NCI-H748 treated with DMSO at 0.1 percent for 48 hours (cell line): ENCODE data around the gene ARPC2.
"Not testable (repeated sequence)": the region's sequence is repeated elsewhere in the genome, so short reads cannot be mapped to it uniquely, and the experiment has no call there.

Source experiments
- DNase-seq: peaks from one replicate; lab custom pipeline; 2025; lab: John Stamatoyannopoulos, UW

Gene ARPC2

DNA sequence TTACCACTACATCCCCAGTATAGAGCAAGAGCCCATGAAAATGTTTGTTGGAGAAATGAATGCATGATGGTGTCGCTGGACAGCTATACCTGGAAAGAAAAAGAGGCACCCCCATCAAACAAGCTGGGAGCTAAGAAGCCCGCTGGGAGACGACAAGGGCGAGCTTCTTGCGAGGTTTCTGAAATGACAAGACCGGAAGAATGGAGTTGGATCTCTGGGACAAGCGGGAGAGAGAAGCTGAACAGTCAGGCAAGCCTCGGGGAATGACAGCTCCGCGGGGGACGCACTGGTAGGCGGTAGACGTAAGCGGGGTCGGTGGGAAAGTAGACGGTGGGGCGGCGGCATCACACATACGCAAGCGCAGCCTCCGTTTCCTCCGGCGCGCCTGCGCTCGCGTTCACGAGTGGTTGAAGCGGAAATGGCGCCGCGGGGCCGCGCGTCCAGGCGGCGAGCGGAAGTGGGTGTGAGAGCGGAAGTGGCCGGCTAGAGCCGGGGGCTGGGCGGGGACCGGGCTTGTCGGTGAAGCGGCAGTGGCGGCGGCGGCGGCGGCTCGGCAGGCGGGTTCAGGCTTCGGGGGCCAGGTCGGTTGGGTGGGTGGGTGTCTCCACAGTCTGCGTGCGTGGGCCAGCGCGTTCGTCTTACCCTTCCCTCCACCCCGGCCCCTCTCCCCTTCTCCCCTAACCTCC lies at the start of gene ARPC2:
TSS of gene ARPC2 (plus strand) at position 516 of the 686 bp plus-strand sequence. CDS start 282 bp downstream, outside the sequence.
- peak; percentile 79 for DNase-seq

DNA sequence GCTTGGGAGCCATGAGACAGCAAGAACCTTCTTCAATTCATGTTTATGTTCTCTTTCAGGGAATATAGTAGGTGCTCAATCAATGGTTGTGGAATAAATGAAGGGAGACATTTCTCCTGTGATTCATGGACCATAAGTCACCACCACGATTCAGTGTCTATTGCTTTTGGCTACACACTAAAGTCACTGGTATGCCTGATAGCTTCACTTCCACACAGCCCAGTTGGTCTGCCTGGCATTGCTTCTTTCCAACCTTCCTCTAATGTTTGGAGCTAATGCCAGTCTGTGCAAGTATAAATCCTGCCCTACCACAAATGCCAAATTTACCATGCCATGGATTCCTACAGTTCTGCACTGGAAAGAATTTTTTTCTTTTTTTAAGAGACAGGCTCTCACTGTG lies 49.0 kb upstream of the ARPC2 start:
- no peak for DNase-seq

DNA sequence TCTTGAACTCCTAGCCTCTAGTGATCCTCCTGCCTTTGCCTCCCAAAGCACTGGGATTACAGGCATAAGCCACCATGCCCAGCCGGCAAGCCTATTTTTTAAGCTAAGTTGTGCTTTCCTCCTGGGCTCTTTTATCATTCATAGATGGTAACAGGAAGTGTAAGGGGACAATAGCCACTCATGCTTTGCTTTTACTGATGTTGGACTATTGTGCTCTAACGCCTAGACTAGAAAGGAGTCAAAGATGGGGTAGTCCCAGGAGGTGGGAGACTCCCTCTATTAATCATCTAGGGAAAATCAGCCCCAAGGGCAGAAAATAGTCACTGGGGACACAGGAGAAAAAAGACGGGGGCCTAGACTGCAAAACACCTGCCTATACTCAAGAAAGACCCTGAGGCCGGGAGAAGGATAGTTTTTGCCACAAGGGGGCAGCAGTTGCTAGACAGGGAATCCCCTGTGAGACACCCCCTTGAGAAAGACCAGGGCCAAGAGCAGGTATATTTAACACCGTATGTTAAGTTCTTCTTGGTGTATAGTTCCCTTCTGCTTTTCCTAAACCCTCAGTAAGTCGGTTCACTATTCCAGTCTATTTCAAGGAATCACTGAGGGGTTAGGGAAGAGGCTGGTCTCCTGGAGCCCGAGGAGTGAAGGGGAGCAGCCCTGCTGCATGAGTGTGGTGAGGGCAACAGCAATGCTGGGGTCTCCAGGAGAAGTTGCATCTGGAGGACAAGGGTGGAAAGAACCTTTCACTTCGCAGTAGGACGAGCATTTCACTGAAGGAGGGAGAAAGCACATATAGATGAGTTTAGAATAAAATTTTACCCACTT lies 48.1 kb upstream of the ARPC2 start:
- DNase-seq, result peak; percentile 13

- no peak for DNase-seq
Measured at GRCh38 chr2:218169757-218170546, 47.0 kb upstream of the ARPC2 start.

DNA sequence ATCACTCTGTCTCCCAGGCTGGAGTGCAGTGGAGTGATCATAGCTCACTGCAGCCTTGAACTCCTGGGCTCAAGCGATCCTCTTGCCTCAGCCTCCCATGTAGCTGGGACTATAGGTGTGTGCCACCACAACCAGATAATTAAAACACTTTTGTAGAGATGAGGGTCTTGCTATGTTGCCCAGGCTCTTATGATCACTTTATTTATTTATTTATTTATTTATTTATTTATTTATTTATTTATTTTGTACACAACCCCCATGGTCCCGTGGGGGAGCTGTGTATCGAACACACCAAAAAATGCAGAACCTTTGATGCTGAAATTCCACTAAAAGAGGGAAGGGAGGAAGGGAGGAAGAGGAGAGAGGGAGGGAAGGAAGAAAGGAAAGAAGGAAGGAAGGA lies 45.2 kb upstream of the ARPC2 start:
- DNase-seq, result not testable (repeated sequence)

- DNase-seq, result no peak
Measured at GRCh38 chr2:218172845-218173244, 44.1 kb upstream of the ARPC2 start.

DNA sequence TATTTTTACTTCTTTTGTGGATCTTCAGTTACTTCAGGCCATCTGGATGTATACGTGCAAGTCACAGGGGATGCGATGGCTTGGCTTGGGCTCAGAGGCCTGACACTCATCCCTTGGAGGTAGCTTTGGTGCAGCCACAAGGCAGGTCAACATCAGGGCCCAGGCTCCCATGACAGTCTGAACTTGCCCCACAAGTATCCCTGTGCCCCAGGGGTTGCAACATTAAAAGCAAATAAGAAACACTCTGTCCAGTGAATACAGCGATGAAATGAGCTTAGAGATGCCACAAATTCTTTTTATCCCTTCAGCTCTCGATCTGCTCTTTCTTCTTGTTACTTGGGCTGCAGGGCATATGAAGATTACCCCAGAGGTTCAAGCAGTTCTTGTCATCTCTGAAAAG lies 37.2 kb upstream of the ARPC2 start:
- no peak for DNase-seq

DNA sequence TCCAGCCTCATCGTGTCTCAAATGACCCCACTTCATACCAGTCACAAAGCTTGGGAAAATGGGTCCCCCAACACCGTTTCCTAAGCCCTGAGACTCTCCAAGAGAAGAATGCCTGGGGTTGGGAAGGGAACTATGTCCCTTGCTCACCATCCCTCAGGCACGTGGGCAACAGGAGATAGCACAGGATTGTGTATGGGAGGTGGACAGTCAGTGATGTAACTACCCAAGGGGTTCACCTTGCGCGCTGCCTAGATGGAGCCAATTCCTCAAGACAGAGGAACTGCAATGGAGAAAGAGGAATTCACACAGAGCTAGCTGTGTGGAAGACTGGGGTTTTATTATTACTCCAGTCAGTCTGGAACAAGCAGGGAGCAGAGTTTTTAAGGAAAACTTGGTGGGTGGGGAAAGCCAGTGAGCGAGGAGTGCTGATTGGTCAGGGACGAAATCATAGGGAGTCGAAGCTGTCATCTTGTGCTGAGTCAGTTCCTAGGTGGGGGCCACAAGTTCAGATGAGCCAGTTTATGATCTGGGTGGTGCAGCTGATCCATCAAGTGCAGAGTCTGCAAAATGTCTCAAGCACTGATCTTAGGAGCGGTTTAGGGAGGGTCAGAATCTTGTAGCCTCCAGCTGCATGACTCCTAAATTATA lies 36.4 kb upstream of the ARPC2 start:
- no peak for DNase-seq

DNA sequence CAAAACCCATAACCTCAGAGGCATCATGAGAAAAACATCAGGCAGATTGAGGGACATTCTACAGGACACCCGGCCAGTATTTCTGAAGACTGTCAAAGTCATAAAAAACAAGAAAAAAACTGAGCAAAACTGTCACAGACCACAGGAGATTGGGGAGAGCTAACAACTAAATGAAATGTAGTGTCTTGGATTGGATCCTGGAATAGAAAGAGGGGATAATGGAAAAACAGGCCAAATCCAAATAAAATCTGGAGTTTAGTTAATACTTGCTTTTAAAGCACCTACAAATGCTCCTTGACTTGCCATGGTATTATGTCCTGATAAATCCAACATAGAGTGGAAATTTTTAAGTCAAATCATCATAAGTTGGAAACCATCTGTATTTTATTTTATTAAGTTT lies 32.7 kb upstream of the ARPC2 start:
- no peak for DNase-seq

GRCh38 chr2:218186355-218186766 lies 30.6 kb upstream of the ARPC2 start:
- peak; percentile 28 for DNase-seq

- no peak for DNase-seq
Measured at GRCh38 chr2:218186876-218187275, 30.1 kb upstream of the ARPC2 start.

DNA sequence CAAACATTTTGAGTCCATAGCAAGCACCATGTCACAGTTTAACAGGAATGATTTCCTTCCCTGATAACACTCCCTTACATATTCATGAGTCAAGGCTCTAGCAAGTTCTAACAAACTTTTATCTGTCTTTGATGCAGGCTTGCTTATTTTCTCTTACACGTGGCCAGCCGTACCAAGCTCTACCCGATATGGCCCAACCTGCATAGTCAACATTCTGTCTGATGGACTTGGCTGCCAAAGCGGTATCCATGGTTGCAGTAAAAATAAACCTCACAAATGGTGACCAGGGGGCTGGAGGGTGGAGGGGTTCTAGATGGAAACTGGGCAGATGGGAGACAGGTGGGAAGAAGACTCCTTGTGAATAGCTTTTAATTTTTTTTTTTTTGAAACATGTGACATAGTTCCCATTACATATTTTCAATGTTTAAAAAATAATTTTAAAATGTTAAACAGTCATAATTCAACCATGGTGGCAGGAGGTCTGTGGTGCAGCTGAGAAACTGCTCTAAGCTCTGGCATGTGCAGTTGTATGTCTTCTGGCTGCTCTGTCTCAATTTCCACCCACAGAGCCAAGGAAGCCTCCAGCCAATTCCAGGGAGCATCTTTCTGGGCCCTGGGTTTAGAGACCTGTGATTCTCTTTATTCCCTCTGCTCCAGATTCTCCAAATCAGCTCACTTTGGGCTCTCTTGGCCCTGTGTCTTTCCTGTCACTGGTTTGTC lies 29.5 kb upstream of the ARPC2 start:
- no peak for DNase-seq

GRCh38 chr2:218188528-218188927 lies 28.5 kb upstream of the ARPC2 start:
- no peak for DNase-seq

DNA sequence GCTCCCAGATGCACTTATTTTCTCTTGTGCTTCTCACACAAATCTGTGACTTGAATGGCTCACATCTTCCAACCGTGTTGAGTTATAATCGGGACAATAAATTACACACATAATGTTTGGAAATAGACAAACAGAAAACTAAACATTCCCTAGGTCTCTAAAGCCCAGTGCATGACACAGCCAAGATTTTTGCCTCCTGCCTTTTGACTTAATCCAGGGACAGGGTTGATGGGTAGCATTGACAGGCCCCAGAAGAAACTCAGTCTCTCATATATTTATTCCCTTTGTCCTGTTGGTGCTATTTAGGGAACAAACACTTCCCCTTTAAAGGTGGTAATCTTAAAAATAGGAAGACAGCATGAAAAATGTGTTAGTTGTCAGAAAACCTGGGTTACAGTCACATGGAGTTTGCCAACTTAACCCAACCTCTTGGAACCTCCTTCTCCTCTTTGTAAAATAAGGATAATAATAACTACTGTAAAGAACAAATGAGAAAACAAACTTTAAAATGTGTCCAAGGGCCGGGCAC lies 24.0 kb upstream of the ARPC2 start:
- no peak for DNase-seq

DNA sequence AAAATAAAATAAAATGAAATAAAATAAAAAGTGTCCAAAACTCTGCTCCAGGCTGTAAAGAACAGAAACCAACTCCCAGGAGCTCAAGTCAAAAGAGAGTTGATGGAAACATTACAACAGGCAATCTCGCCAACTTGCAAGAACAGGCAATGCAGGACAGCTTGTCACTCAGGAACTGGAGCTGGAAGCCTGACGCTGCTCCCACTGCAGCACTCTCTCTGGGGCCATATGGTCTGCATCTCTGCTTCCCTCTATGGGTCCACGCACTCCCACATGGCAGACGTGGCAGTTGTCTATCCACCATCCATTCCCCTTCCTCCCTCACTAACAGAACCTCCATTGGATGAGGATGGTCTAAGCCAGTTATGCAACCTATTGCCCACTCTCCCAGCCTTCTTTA lies 23.3 kb upstream of the ARPC2 start:
- no peak for DNase-seq

GRCh38 chr2:218194880-218195279 lies 22.1 kb upstream of the ARPC2 start:
- DNase-seq, result no peak

- no peak for DNase-seq
Measured at GRCh38 chr2:218196974-218197373, 20.0 kb upstream of the ARPC2 start.

DNA sequence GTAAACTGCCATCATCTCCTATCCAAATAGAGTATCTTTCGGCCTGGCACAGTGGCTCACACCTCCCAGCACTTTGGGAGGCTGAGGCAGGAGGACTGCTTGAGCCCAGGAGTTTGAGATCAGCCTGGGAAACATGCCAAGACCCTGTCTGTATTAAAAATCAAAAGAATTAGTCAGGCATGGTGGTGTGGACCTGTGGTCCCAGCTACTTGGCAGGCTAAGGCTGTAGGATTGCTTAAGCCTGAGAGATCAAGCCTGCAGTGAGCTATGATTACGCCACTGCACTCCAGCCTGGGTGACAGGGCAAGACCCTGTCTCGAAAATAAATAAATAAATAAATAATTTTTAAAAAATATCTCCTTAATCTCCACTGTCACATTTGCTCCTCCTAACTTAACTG lies 14.7 kb upstream of the ARPC2 start:
- no peak for DNase-seq

DNA sequence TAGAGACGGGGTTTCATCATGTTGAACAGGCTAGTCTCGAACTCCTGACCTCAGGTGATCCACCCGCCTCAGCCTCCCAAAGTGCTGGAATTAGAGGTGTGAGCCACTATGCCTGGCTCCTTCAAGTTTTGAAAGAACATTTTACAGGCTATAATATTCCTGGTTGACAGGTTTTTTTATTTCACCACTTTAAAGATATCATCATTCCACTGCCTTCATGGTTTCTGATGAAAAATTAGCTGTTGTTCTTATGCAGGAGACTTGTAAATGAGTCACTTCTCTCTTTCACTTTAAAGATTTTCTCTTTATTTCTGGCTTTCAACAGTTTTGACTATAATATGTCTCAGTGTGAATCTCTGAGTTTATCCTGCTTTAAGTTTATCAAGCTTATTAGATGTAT lies 7.9 kb upstream of the ARPC2 start:
- DNase-seq, result no peak

GRCh38 chr2:218214116-218214515 lies 2.9 kb upstream of the ARPC2 start:
- no peak for DNase-seq

DNA sequence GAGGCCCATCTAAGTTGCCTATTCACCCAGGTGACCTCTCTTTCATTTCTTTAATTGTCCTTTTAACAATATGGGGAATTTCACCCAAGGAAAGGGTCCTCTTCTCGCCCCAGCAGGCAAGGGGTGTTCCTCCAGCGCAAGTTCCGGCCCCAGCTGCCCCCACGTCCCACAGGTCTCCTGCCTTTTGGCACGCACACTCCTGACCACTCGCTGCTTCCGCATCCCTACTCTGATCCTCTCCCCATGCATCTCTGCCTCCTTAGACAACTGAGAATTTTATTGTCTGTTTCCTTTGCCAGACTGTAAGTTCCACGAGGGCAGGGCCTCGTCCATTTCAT lies 684 bp upstream of the ARPC2 start:
- DNase-seq, result no peak
